Spleen (tissue), 11 donors: ENCODE data around the gene OR52E4. TPM values are rescaled to one million over a fixed set of nuclear protein-coding genes. Genes with fewer than 3 reads are reported as not detected.

Source experiments
- DNase-seq: peaks from one replicate; pipeline ENCODE4 v3.0.0-alpha.2; 2020
- H3K27ac ChIP-seq, 8 donors: fragments of 200-600 bp; sonication (generic) in 7 of 8; 1 replicate in 4 of 8; 2 replicates in 4 of 8; pipeline versions ENCODE4 v1.5.0 to v1.8.0; 2016 to 2021; ENCODE audit warnings: inconsistent platforms in 4 of 8, mild to moderate bottlenecking in 4 of 8, moderate library complexity in 1 of 8
- H3K27me3 ChIP-seq, 7 donors: fragments of 200-600 bp; sonication (generic) in 6 of 7; replicated peaks in 1 of 7; 1 replicate in 4 of 7; 2 replicates in 3 of 7; pipeline versions ENCODE4 v1.5.0 to v1.8.0; 2016 to 2021; ENCODE audit warnings: inconsistent platforms in 3 of 7, mild to moderate bottlenecking in 1 of 7
- H3K36me3 ChIP-seq, 6 donors: fragments of 200-600 bp; sonication (generic) in 5 of 6; 1 replicate in 4 of 6; 2 replicates in 2 of 6; pipeline versions ENCODE4 v1.5.0 to v1.8.0; 2016 to 2021; ENCODE audit warnings: inconsistent platforms in 2 of 6
- H3K4me1 ChIP-seq, 6 donors: fragments of 200-600 bp; sonication (generic) in 5 of 6; 1 replicate in 3 of 6; 2 replicates in 3 of 6; pipeline versions ENCODE4 v1.5.0 to v1.8.0; 2016 to 2021; ENCODE audit warnings: inconsistent platforms in 3 of 6
- H3K4me3 ChIP-seq, 8 donors: fragments of 200-600 bp; sonication (generic) in 7 of 8; 1 replicate in 4 of 8; 2 replicates in 4 of 8; pipeline versions ENCODE4 v1.5.0 to v1.8.0; 2016 to 2021; ENCODE audit warnings: inconsistent platforms in 4 of 8, mild to moderate bottlenecking in 4 of 8, moderate library complexity in 2 of 8
- H3K9me3 ChIP-seq, 8 donors: fragments of 200-600 bp; sonication (generic) in 7 of 8; 1 replicate in 4 of 8; 2 replicates in 4 of 8; pipeline versions ENCODE4 v1.5.0 to v1.8.0; 2016 to 2021; ENCODE audit warnings: inconsistent platforms in 4 of 8
- CTCF ChIP-seq, 11 experiments: fragments of 200-600 bp in 7 of 11; fragments of 450-650 bp in 4 of 11; sonication (generic) in 4 of 11; IDR thresholded peaks in 8 of 11; conservative IDR thresholded peaks in 3 of 11; 1 replicate in 7 of 11; 2 replicates in 4 of 11; pipeline versions ENCODE4 v1.4.0 to v1.8.0; 2016 to 2021; ENCODE audit warnings: antibody characterized with exemption in 11 of 11, inconsistent platforms in 4 of 11, mild to moderate bottlenecking in 1 of 11
- POLR2A ChIP-seq, 3 donors: fragments of 450-650 bp; IDR thresholded peaks; one replicate each; pipeline ENCODE4 v1.5.1; 2017; ENCODE audit warnings: antibody characterized with exemption in 3 of 3, mild to moderate bottlenecking in 1 of 3
- POLR2AphosphoS5 ChIP-seq, 3 donors: sonication (generic); formaldehyde crosslinking; IDR thresholded peaks; one replicate each; pipeline ENCODE4 v1.5.1; 2017; ENCODE audit warnings: antibody characterized with exemption in 3 of 3
- WGBS, 5 donors: extraction: QIAGEN DNeasy Blood & Tissue Kit in 3 of 5; methylation state at CpG; one replicate each; pipeline versions ENCODE4 v1.1.5 to v1.1.7; 2013 to 2018; 5-methylcytosine and 5-hydroxymethylcytosine counted together
- intact Hi-C: fragments of 100-400 bp; cut with DNase I; formaldehyde crosslinking; loops from one replicate; pipeline ENCODE4 v1.15.0; 2023; ENCODE audit warnings: low total_unique reads
- polyA plus RNA-seq, 3 donors: library from polyadenylated mRNA; stranded (reverse); fragments of 200-250 nt; gene quantifications; one replicate each; pipeline ENCODE4 v1.2.1, GENCODE V29; 2013
- total RNA-seq, 7 donors: library from RNA; depleted of rRNA in 3 of 7; stranded (reverse); fragments of >200 nt in 3 of 7; fragmentation: NEBNext Ultra II Directional in 4 of 7; extraction: Animal tissue kit (Norgen Biotek cat#: 25700) in 4 of 7; gene quantifications; one replicate each; pipeline versions ENCODE4 v1.1.0 to v1.2.1, GENCODE V29; 2016 to 2021
- donor health status: healthy with polysubstance abuse.
- donor health status: DM: no; HTN: no; CAD: no; lungs with moderate emphysema.
- donor health status: DM: no; HTN: no; CAD: no.
- donor health status: Bipolar disorder and iron deficiency.
- donor health status: healthy.
- donor health status: DM: no; HTN: no; CAD: no.
- donor health status: DM: yes; HTN: yes; CAD: no.

Gene OR52E4
- total and polyA plus RNA-seq, 10 donors: not detected

GRCh38 chr11:5923794-5924193, 43.4 kb downstream of the OR52E4 start:
- Histone ChIP-seq H3K36me3 (no peaks in the 10 kb centered on the region), H3K9me3 (peaks cover 0 to 49% (median 28%) of the 10 kb centered on the region in 8 donors), H3K27ac (no peak overlapping the region), H3K4me3 (no peak overlapping the region), H3K4me1 (no peaks in the 10 kb centered on the region), H3K27me3 (no peaks in the 10 kb centered on the region)
- no peak for DNase-seq
- intact Hi-C loops: no loop called here
- no peak for TF ChIP-seq POLR2AphosphoS5 (IDR thresholded peaks at IDR 0.05)
- TF ChIP-seq POLR2A (IDR thresholded peaks at IDR 0.05): no peak
- TF ChIP-seq CTCF (IDR thresholded peaks at IDR 0.05 in 8 of 11, conservative IDR thresholded peaks at IDR 0.05 in 3 of 11): no peak

- peaks cover 0 to 80% (median 31%) of the 10 kb centered on the region in 8 donors for H3K9me3 ChIP-seq
- no peaks in the 10 kb centered on the region for H3K4me1 ChIP-seq
- DNase-seq: no peak
- 95 to 96% (median 95%) methylated on average over 17 of the region's 17 CpGs for WGBS, 5 donors
- TF ChIP-seq POLR2A (IDR thresholded peaks at IDR 0.05) (no peak), CTCF (IDR thresholded peaks at IDR 0.05 in 8 of 11, conservative IDR thresholded peaks at IDR 0.05 in 3 of 11) (no peak), POLR2AphosphoS5 (IDR thresholded peaks at IDR 0.05) (no peak)
- no peaks in the 10 kb centered on the region for H3K36me3 ChIP-seq
- H3K4me3 ChIP-seq: no peak overlapping the region
- intact Hi-C loops: no loop called here
- H3K27me3 ChIP-seq: no peaks in the 10 kb centered on the region
- H3K27ac ChIP-seq: no peak overlapping the region
Measured at GRCh38 chr11:5928271-5928670, 47.8 kb downstream of the OR52E4 start.

- H3K27me3 ChIP-seq: no peaks in the 10 kb centered on the region
- H3K4me1 ChIP-seq: no peaks in the 10 kb centered on the region
- H3K4me3 ChIP-seq: no peak overlapping the region
- DNase-seq: no peak
- no peaks in the 10 kb centered on the region for H3K36me3 ChIP-seq
- no peak for TF ChIP-seq CTCF (IDR thresholded peaks at IDR 0.05 in 8 of 11, conservative IDR thresholded peaks at IDR 0.05 in 3 of 11)
- no peak for TF ChIP-seq POLR2A (IDR thresholded peaks at IDR 0.05)
- no peak for TF ChIP-seq POLR2AphosphoS5 (IDR thresholded peaks at IDR 0.05)
- intact Hi-C loops: no loop called here
- WGBS, 5 donors: 83 to 88% (median 88%) methylated on average over 15 of the region's 15 CpGs
- peaks cover 0 to 75% (median 25%) of the 10 kb centered on the region in 8 donors for H3K9me3 ChIP-seq
- no peak overlapping the region for H3K27ac ChIP-seq
Measured at GRCh38 chr11:5928811-5929210, 48.4 kb downstream of the OR52E4 start.

- Histone ChIP-seq H3K27me3 (no peaks in the 10 kb centered on the region), H3K9me3 (peaks cover 0 to 67% (median 17%) of the 10 kb centered on the region in 8 donors), H3K36me3 (no peaks in the 10 kb centered on the region), H3K27ac (no peak overlapping the region), H3K4me3 (no peak overlapping the region), H3K4me1 (no peaks in the 10 kb centered on the region)
- no peak for DNase-seq
- 90 to 93% (median 92%) methylated on average over 31 of the region's 31 CpGs for WGBS, 5 donors
- intact Hi-C loops: no loop called here
- TF ChIP-seq CTCF (IDR thresholded peaks at IDR 0.05 in 8 of 11, conservative IDR thresholded peaks at IDR 0.05 in 3 of 11): no peak
- TF ChIP-seq POLR2A (IDR thresholded peaks at IDR 0.05): no peak
Measured at GRCh38 chr11:5929571-5930368, 49.3 kb downstream of the OR52E4 start.
